Gastroesophageal sphincter (tissue), 3 donors: ENCODE results near the gene GRXCR2.

ENCODE experiments used
- CTCF ChIP-seq, 4 experiments: fragments of 200-600 bp in 2 of 4; fragments of 450-650 bp in 2 of 4; sonication (generic) in 1 of 4; IDR thresholded peaks; one replicate each; pipeline ENCODE4 v1.5.1; 2017 to 2019; ENCODE audit warnings: antibody characterized with exemption in 4 of 4, mild to moderate bottlenecking in 2 of 4, moderate library complexity in 2 of 4
- EP300 ChIP-seq: sonication (generic); formaldehyde crosslinking; IDR thresholded peaks from one replicate; pipeline ENCODE4 v1.6.1; 2017; ENCODE audit warnings: antibody characterized with exemption, mild to moderate bottlenecking
- POLR2A ChIP-seq, 2 donors: fragments of 450-650 bp; IDR thresholded peaks; one replicate each; pipeline ENCODE4 v1.6.1; 2017; ENCODE audit warnings: antibody characterized with exemption in 2 of 2, mild to moderate bottlenecking in 2 of 2, moderate library complexity in 1 of 2
- POLR2AphosphoS5 ChIP-seq: sonication (generic); formaldehyde crosslinking; IDR thresholded peaks from one replicate; pipeline ENCODE4 v1.6.1; 2017; ENCODE audit warnings: antibody characterized with exemption

GRCh38 chr5:145904743-145905142 lies 31.9 kb upstream of the GRXCR2 start:
- no peak for TF ChIP-seq POLR2A (IDR thresholded peaks at IDR 0.05)
- TF ChIP-seq CTCF (IDR thresholded peaks at IDR 0.05) = no peak
- no peak for TF ChIP-seq EP300
- no peak for TF ChIP-seq POLR2AphosphoS5
